Smooth muscle cell (in vitro differentiated cells): ENCODE results near the gene RIOK2. TPM values are rescaled to one million over a fixed set of nuclear protein-coding genes. Genes with fewer than 3 reads are reported as not detected.

ENCODE experiments used
- DNase-seq: peaks from one replicate; lab custom pipeline; 2025; ENCODE audit not compliant: unreplicated experiment; lab: John Stamatoyannopoulos, UW
- H2AFZ ChIP-seq: fragments of 200-600 bp; sonication (generic); 2 replicates; pipeline ENCODE4 v1.6.0; 2016; ENCODE audit warnings: antibody characterized with exemption, low read depth, mild to moderate bottlenecking
- H3F3A ChIP-seq: fragments of 200-600 bp; sonication (generic); 2 replicates; pipeline ENCODE4 v1.6.0; 2017; ENCODE audit warnings: antibody characterized with exemption, low read depth
- H3K27ac ChIP-seq: fragments of 200-600 bp; sonication (generic); 2 replicates; pipeline ENCODE4 v1.5.1; 2016; ENCODE audit warnings: low read depth, mild to moderate bottlenecking
- H3K27me3 ChIP-seq: fragments of 200-600 bp; sonication (generic); 2 replicates; pipeline ENCODE4 v1.6.1; 2016; ENCODE audit warnings: low read depth, mild to moderate bottlenecking
- H3K36me3 ChIP-seq: fragments of 200-600 bp; sonication (generic); 2 replicates; pipeline ENCODE4 v1.5.1; 2016; ENCODE audit warnings: low read depth
- H3K4me1 ChIP-seq: fragments of 200-600 bp; sonication (generic); 2 replicates; pipeline ENCODE4 v1.5.1; 2016; ENCODE audit warnings: low read depth
- H3K4me2 ChIP-seq: fragments of 200-600 bp; sonication (generic); 2 replicates; pipeline ENCODE4 v1.6.0; 2016; ENCODE audit warnings: mild to moderate bottlenecking
- H3K4me3 ChIP-seq: fragments of 200-600 bp; sonication (generic); 2 replicates; pipeline ENCODE4 v1.5.1; 2016; ENCODE audit warnings: mild to moderate bottlenecking
- H3K79me2 ChIP-seq: fragments of 200-600 bp; sonication (generic); 2 replicates; pipeline ENCODE4 v1.6.0; 2016; ENCODE audit warnings: low read depth, mild to moderate bottlenecking
- H3K9ac ChIP-seq: fragments of 200-600 bp; sonication (generic); 2 replicates; pipeline ENCODE4 v1.6.0; 2016; ENCODE audit warnings: low read depth
- H3K9me3 ChIP-seq: fragments of 200-600 bp; sonication (generic); replicated peaks from 2 replicates; pipeline ENCODE4 v1.5.1; 2016; ENCODE audit warnings: low read depth
- H4K20me1 ChIP-seq: fragments of 200-600 bp; sonication (generic); 2 replicates; pipeline ENCODE4 v1.6.0; 2016; ENCODE audit warnings: low read depth
- WGBS: methylation state at CpG from one replicate; pipeline ENCODE4 v1.1.7; 2016; ENCODE audit warnings: low lambda C conversion rate; 5-methylcytosine and 5-hydroxymethylcytosine counted together
- polyA plus RNA-seq: library from polyadenylated mRNA; unstranded; fragments of >200 nt; fragmentation: Nextera tagmentation; extraction: Ambion mirVana; gene quantifications from 2 replicates; pipeline ENCODE4 v1.2.1, GENCODE V29; 2016
- total RNA-seq: library from RNA; depleted of rRNA; stranded (reverse); fragments of >200 nt; gene quantifications from 2 replicates; pipeline ENCODE4 v1.2.3, GENCODE V29; 2014
- TF ChIP-seq, protein P1 (sequence below): fragments of 200-600 bp; sonication (generic); IDR thresholded peaks from 2 replicates; pipeline ENCODE4 v1.5.1; 2017; ENCODE audit warnings: borderline replicate concordance, mild to moderate bottlenecking, antibody characterized with exemption; ENCODE audit not compliant: insufficient read depth, poor library complexity, severe bottlenecking

Gene RIOK2
- total and polyA plus RNA-seq, 2 experiments from 2014 or later = 34.3 to 45.6 TPM

DNA sequence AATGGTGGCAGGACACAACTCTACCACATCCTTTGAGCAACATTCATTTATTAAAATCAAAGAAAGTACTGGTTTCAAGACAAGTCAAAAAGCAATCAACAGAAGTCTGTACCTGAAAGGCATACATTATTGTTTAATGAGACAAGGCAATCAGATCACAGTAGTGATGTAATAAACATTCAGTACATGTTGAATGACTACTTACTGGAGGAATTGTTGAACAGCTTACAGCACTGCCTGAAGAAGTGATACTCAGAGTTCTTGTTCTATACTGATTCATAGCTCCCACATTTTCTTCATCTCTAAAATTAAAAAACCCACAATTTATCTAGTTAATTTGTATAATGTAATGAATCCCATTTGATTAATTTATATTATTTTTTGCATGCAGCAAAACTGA is 18.2 kb downstream of the RIOK2 start:
- Histone ChIP-seq H3K27ac (no peak overlapping the region), H3K4me1 (no peaks in the 10 kb centered on the region), H3K9ac (no peak overlapping the region), H3K79me2 (no peaks in the 10 kb centered on the region), H4K20me1 (peaks cover 10% of the 10 kb centered on the region), H3F3A (peaks cover 12% of the 10 kb centered on the region), H3K9me3 (no peaks in the 10 kb centered on the region), H2AFZ (no peak overlapping the region), H3K36me3 (peaks cover 27% of the 10 kb centered on the region), H3K4me3 (no peak overlapping the region), H3K27me3 (no peaks in the 10 kb centered on the region), H3K4me2 (no peak overlapping the region)
- TF ChIP-seq, protein P1, sequence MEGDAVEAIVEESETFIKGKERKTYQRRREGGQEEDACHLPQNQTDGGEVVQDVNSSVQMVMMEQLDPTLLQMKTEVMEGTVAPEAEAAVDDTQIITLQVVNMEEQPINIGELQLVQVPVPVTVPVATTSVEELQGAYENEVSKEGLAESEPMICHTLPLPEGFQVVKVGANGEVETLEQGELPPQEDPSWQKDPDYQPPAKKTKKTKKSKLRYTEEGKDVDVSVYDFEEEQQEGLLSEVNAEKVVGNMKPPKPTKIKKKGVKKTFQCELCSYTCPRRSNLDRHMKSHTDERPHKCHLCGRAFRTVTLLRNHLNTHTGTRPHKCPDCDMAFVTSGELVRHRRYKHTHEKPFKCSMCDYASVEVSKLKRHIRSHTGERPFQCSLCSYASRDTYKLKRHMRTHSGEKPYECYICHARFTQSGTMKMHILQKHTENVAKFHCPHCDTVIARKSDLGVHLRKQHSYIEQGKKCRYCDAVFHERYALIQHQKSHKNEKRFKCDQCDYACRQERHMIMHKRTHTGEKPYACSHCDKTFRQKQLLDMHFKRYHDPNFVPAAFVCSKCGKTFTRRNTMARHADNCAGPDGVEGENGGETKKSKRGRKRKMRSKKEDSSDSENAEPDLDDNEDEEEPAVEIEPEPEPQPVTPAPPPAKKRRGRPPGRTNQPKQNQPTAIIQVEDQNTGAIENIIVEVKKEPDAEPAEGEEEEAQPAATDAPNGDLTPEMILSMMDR = no peak
- DNase-seq = no peak

DNA sequence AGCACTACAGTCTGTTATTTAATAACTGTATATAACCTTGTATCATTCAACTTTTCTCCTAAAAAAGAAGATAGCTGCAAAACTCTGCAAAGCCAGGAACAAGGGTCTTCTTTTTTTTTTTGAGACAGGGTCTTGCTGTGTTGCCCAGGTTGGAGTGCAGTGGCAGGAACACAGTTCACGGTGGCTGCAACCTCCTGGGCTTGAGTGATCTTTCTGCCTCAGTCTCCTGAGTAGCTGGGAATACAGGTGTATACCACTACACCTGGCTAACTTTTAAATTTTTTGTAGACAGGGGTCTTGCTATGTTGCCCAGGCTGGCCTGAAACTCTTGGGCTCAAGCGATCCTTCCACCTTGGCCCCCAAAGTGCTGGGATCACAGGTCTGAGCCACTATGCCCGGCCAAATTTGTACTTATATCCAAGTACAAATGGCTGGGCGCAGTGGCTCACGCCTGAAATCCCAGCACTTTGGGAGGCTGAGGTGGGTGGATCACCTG is 19.2 kb downstream of the RIOK2 start:
- no peaks in the 10 kb centered on the region for H3K4me1 ChIP-seq
- no peak overlapping the region for H3K27ac ChIP-seq
- no peaks in the 10 kb centered on the region for H3K79me2 ChIP-seq
- H3K27me3 ChIP-seq = no peaks in the 10 kb centered on the region
- no peak for DNase-seq
- H2AFZ ChIP-seq = no peak overlapping the region
- no peak overlapping the region for H3K4me3 ChIP-seq
- peaks cover 22% of the 10 kb centered on the region for H3K36me3 ChIP-seq
- TF ChIP-seq, protein P1 = no peak
- no peak overlapping the region for H3K4me2 ChIP-seq
- H3K9me3 ChIP-seq = no peaks in the 10 kb centered on the region
- peaks cover 10% of the 10 kb centered on the region for H4K20me1 ChIP-seq
- H3K9ac ChIP-seq = no peak overlapping the region
- H3F3A ChIP-seq = peaks cover 12% of the 10 kb centered on the region
- WGBS = 97% methylated on average over 5 of the region's 5 CpGs

DNA sequence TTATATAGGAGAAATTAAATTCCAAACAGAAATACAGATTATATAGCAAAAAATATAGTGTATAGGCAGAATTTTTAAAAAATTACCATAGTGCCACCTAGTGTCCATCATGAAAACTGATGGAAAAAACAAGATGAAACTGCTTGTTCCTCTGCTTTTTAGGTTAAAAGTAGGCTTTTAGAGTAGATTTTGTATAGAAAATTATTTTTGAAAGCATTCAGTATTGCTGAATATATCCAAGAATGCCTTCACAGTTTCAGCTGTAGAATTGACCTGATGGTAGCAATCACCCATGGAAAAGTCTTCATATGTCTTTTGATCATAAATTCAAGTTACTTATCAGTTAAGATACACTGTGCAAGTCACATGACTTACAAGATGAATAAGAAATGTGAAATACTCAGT is 19.7 kb downstream of the RIOK2 start:
- no peak for DNase-seq
- no peak overlapping the region for H3K4me2 ChIP-seq
- H3K9ac ChIP-seq = no peak overlapping the region
- peaks cover 10% of the 10 kb centered on the region for H4K20me1 ChIP-seq
- H3K27me3 ChIP-seq = no peaks in the 10 kb centered on the region
- H3K27ac ChIP-seq = no peak overlapping the region
- no peaks in the 10 kb centered on the region for H3K4me1 ChIP-seq
- peaks cover 12% of the 10 kb centered on the region for H3F3A ChIP-seq
- no peaks in the 10 kb centered on the region for H3K79me2 ChIP-seq
- no peak overlapping the region for H3K4me3 ChIP-seq
- H3K36me3 ChIP-seq = peaks cover 18% of the 10 kb centered on the region
- H3K9me3 ChIP-seq = no peaks in the 10 kb centered on the region
- TF ChIP-seq, protein P1 = peak; percentile 69
- no peak overlapping the region for H2AFZ ChIP-seq

DNA sequence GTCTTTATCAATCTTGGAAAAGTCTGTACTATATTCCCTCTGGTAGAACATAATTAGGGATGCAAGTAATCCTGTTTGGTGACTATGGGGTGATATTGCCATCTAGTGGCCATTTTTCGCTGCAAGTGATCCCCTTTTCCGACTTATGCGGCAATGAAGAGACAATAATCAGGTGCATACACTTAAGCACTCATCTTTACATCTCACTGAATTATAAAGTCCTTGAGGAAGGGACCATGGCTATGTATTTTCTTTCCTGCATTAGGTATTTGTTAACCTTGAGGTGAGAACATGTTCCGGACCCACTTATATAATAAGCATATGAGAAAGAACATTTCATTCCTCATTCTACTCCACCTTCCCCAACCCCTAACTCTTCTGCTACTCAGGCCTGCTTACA is 21.0 kb downstream of the RIOK2 start:
- TF ChIP-seq, protein P1 = peak; percentile 93
- H3K9ac ChIP-seq = no peak overlapping the region
- DNase-seq = peak; percentile 0
- peaks cover 6% of the 10 kb centered on the region for H3K36me3 ChIP-seq
- no peak overlapping the region for H3K4me3 ChIP-seq
- no peak overlapping the region for H3K4me2 ChIP-seq
- peaks cover 10% of the 10 kb centered on the region for H4K20me1 ChIP-seq
- no peaks in the 10 kb centered on the region for H3K79me2 ChIP-seq
- H3K27me3 ChIP-seq = no peaks in the 10 kb centered on the region
- peaks cover 12% of the 10 kb centered on the region for H3K9me3 ChIP-seq
- no peak overlapping the region for H3K27ac ChIP-seq
- peaks cover 8% of the 10 kb centered on the region for H3F3A ChIP-seq
- no peaks in the 10 kb centered on the region for H3K4me1 ChIP-seq
- WGBS = 45% methylated on average over 4 of the region's 4 CpGs
- no peak overlapping the region for H2AFZ ChIP-seq
